ENCODE results near the gene OR5AP2.
"Not testable (repeated sequence)": the region's sequence is repeated elsewhere in the genome, so short reads cannot be mapped to it uniquely, and the experiment has no call there.

Gene OR5AP2

DNA sequence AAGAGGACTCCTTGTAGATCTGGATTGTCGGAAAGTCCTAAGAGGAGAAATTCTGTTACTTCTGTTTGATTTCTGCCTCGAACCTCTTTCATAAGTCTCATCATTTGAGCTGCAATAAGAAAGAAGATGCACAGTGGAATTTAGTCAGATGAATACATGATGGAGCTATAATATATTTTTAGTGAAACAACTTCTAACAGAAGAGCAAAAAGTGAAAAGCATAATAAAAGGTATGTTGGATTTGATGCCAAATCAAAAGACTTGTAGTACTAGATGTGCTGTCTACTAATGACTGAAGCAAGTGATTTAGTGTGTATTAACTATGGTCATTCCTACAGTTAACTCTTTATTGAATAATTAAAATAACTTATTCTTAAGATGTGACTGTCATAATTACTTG, at the start of gene OR5AP2:
Gene OR5AP2 (minus strand): TSS at position 101 of the 400 bp plus-strand sequence. CDS start 0 bp downstream, at position 101.
- no peak within 1 kb of the TSS for H3K4me3 ChIP-seq (ENCODE audit: low read depth, low read length)
- TF ChIP-seq, protein P1, sequence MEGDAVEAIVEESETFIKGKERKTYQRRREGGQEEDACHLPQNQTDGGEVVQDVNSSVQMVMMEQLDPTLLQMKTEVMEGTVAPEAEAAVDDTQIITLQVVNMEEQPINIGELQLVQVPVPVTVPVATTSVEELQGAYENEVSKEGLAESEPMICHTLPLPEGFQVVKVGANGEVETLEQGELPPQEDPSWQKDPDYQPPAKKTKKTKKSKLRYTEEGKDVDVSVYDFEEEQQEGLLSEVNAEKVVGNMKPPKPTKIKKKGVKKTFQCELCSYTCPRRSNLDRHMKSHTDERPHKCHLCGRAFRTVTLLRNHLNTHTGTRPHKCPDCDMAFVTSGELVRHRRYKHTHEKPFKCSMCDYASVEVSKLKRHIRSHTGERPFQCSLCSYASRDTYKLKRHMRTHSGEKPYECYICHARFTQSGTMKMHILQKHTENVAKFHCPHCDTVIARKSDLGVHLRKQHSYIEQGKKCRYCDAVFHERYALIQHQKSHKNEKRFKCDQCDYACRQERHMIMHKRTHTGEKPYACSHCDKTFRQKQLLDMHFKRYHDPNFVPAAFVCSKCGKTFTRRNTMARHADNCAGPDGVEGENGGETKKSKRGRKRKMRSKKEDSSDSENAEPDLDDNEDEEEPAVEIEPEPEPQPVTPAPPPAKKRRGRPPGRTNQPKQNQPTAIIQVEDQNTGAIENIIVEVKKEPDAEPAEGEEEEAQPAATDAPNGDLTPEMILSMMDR (IDR thresholded peaks at IDR 0.05; ENCODE audit: low read depth, low read length) = no peak

DNA sequence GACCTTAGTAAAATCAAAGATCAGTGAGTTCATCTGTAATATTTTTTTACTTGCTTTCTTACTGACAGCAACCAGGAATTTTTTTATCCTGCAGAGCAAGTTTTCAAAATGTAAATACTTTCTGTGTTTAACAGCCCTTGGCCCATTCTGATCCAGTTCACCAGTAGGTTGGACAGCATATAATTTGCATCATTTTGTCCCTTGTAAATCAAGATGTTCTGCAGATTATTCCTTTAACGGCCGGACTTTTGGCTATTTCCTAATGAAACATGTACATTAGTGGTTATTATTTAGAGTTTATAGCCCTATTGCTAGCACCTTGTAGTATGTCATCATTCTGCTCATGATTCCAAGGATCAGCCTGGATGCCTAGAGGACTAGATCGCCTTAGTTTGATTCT, 48.9 kb upstream of the OR5AP2 start:
- H3K4me3 ChIP-seq (ENCODE audit: low read depth, low read length) = not testable (repeated sequence)

DNA sequence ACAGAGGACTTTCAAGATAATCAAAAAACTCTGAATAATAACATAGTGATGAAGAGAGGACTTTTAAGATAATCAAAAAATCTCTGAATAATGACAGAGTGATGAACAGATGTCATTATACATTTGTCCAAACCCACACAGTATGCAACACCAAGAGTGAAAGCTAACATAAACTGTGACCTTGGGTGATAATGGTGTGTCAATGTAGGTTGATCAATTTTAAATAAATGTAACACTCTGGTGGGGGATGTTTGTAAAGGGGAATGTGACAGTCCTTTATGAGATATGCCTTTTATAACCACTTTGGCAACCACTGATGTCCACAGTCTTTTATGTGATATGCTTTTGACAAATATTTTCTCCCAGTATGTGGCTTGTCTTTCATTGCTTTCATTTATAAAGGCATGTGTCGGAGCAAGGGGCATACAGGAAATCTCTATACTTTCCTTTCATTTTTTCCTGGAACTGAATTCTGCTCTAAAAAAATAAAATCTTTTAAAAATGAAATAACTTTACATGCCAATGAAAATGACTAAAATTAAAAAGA, 46.4 kb upstream of the OR5AP2 start:
- TF ChIP-seq, protein P1 (IDR thresholded peaks at IDR 0.05; ENCODE audit: low read depth, low read length) = no peak

DNA sequence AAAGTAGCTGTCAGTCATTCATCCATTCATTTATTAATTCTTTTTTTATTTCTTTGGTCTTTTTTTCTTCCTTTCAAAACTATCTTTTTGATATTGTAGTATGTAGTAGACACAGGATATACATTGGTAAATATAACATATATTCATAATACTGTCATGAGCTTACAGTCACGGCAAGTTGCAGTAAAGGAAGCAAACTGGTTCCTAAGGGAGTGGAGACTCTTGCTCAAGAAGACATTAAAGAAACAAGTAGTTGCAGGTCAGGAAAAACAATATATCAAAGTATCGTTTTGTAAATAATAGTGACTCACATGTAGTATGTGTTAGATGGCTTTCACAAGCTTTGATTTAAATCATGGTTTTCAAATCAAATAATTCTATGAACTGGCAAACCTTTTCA, 28.7 kb upstream of the OR5AP2 start:
- no peak overlapping the region for H3K4me3 ChIP-seq (ENCODE audit: low read depth, low read length)
- TF ChIP-seq, protein P1 (IDR thresholded peaks at IDR 0.05; ENCODE audit: low read depth, low read length) = no peak

More for the DNA sequence above, 46.4 kb upstream of the OR5AP2 start:
- H3K4me3 ChIP-seq (ENCODE audit: low read depth, low read length) = no peak overlapping the region

DNA sequence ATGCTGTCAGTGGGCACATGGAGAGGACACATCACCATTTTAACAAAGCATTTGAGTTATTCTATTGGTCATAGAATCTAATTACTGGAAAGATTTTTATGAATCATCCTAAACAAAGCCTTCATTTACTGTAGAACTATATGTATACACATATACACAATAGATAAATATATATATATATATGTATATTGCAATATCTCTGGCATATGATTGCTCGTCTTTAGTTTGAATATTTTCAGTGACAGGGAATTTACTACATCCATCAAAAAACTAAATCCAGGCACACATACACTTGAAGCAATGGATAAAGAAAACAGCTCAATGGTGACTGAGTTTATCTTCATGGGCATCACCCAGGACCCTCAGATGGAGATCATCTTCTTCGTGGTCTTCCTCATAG, 21.1 kb upstream of the OR5AP2 start, which contains the start of gene OR5AR1:
Gene OR5AR1 (plus strand): TSS at position 301 of the 400 bp plus-strand sequence. CDS start 0 bp downstream, at position 301.
- TF ChIP-seq, protein P1 (IDR thresholded peaks at IDR 0.05; ENCODE audit: low read depth, low read length) = no peak
- no peak within 1 kb of the TSS for H3K4me3 ChIP-seq (ENCODE audit: low read depth, low read length)

DNA sequence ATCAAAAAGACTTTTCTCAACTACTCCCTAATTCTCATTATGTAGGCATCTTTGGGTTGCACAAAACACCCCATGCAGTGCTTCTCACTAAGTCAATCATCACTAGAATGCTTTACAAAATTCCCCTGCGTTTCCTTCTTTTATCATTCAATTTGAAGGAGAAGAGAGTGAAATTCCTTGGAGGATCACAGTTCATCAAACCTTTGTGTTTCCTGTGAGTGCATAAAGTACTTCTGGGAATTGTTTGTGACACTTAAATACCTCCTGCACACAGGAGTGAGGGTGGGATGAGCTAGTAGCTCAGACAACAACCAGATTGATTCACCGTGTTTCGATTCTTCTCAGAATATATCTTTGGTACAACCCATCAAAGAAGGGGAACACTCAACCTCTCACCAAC, 17.5 kb upstream of the OR5AP2 start:
- TF ChIP-seq, protein P1 (IDR thresholded peaks at IDR 0.05; ENCODE audit: low read depth, low read length) = no peak
- no peak overlapping the region for H3K4me3 ChIP-seq (ENCODE audit: low read depth, low read length)

DNA sequence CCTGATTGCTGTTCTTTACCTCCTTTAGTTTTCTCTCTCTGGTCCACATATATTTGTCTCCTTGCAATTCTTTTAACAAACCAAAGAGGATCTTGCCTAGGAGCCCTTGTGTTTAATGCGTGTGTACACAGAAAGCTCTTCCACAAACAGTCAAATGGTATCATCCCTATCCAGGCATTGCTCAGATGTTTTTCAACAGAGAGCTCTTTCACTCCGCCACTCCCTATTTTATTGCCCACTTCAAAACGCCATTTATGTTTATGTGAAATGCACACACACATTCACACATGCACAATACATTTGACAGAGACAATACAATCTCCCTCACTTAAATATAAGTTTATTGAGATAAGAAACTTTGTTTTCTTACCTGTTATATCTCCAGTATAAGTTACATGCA, 4.7 kb downstream of the OR5AP2 start:
- H3K4me3 ChIP-seq (ENCODE audit: low read depth, low read length) = no peak overlapping the region
- TF ChIP-seq, protein P1 (IDR thresholded peaks at IDR 0.05; ENCODE audit: low read depth, low read length) = no peak

DNA sequence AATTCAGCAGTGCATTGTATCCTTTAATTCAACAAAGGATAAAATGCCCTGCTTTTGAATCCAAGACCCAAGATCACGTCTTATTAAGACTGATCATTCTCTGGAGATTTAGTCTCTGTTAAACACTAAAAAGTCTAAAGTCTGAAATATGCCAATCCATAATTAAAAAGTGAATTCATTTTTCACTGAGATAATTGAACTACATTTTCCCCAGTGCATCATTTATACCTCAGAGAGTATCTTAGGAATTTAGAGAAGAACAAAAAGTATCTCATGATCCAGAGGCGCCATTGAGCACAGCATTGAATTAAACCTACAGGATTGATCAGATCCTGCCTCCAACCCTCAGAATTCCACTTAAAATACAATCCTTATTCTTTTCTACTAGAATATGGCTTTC, 5.4 kb downstream of the OR5AP2 start:
- TF ChIP-seq, protein P1 (IDR thresholded peaks at IDR 0.05; ENCODE audit: low read depth, low read length) = no peak
- no peak overlapping the region for H3K4me3 ChIP-seq (ENCODE audit: low read depth, low read length)
